ENCODE data around the gene CLOCK.
A peak's percentile ranks its signal among the peaks of the same experiment; 100 is the strongest.

Gene CLOCK

GRCh38 chr4:55475394-55476243 is 71.1 kb downstream of the CLOCK start:
- DNase-seq (ENCODE audit: low read depth in 2 of 2), result peak in 1 of 2 experiments; percentile 25

- DNase-seq (ENCODE audit: low read depth in 2 of 2), result no peak
These were observed 76.7 kb downstream of the CLOCK start for GRCh38 chr4:55469979-55470378.

- DNase-seq (ENCODE audit: low read depth in 2 of 2), result no peak
These were observed 78.0 kb downstream of the CLOCK start for GRCh38 chr4:55468724-55469123.

- DNase-seq (ENCODE audit: low read depth in 2 of 2), result no peak
These were observed 80.7 kb downstream of the CLOCK start for GRCh38 chr4:55466001-55466400.

- no peak for DNase-seq (ENCODE audit: low read depth in 2 of 2)
These were observed 88.1 kb downstream of the CLOCK start for GRCh38 chr4:55458611-55459010.

GRCh38 chr4:55458164-55458563 is 88.5 kb downstream of the CLOCK start:
- no peak for DNase-seq (ENCODE audit: low read depth in 2 of 2)

- DNase-seq (ENCODE audit: low read depth in 2 of 2), result no peak
These were observed 96.1 kb downstream of the CLOCK start for GRCh38 chr4:55450566-55450965.

GRCh38 chr4:55447831-55448230 is 98.9 kb downstream of the CLOCK start:
- peak; percentile 54 for DNase-seq (ENCODE audit: low read depth in 2 of 2)

GRCh38 chr4:55447108-55447708 is 99.5 kb downstream of the CLOCK start:
- no peak for DNase-seq (ENCODE audit: low read depth in 2 of 2)

- DNase-seq (ENCODE audit: low read depth in 2 of 2), result no peak
These were observed 100.2 kb downstream of the CLOCK start for GRCh38 chr4:55446578-55446922.

GRCh38 chr4:55445921-55446577 is 100.7 kb downstream of the CLOCK start:
- DNase-seq (ENCODE audit: low read depth in 2 of 2), result peak; percentile 62 to 63

GRCh38 chr4:55444827-55445226 is 101.9 kb downstream of the CLOCK start:
- DNase-seq (ENCODE audit: low read depth in 2 of 2), result no peak

GRCh38 chr4:55442541-55442940 is 104.2 kb downstream of the CLOCK start:
- DNase-seq (ENCODE audit: low read depth in 2 of 2), result no peak

- DNase-seq (ENCODE audit: low read depth in 2 of 2), result no peak
These were observed 105.9 kb downstream of the CLOCK start for GRCh38 chr4:55440786-55441185.

GRCh38 chr4:55439023-55439422 is 107.7 kb downstream of the CLOCK start:
- DNase-seq (ENCODE audit: low read depth in 2 of 2), result no peak

GRCh38 chr4:55438314-55438713 is 108.4 kb downstream of the CLOCK start:
- DNase-seq (ENCODE audit: low read depth in 2 of 2), result no peak

- no peak for DNase-seq (ENCODE audit: low read depth in 2 of 2)
These were observed 108.9 kb downstream of the CLOCK start for GRCh38 chr4:55437823-55438222.

GRCh38 chr4:55437356-55437796 is 109.3 kb downstream of the CLOCK start:
- peak in 1 of 2 experiments; percentile 8 for DNase-seq (ENCODE audit: low read depth in 2 of 2)

- DNase-seq (ENCODE audit: low read depth in 2 of 2), result no peak
These were observed 111.4 kb downstream of the CLOCK start for GRCh38 chr4:55435141-55435841.

GRCh38 chr4:55431710-55432336 is 114.9 kb downstream of the CLOCK start:
- DNase-seq (ENCODE audit: low read depth in 2 of 2), result no peak

- peak in 1 of 2 experiments; percentile 18 for DNase-seq (ENCODE audit: low read depth in 2 of 2)
These were observed 121.9 kb downstream of the CLOCK start for GRCh38 chr4:55424791-55425190.

GRCh38 chr4:55416176-55416575 is 130.5 kb downstream of the CLOCK start:
- DNase-seq (ENCODE audit: low read depth in 2 of 2), result no peak

All from fibroblast of skin of left quadriceps (primary cell).